Ectodermal cell (in vitro differentiated cells): Measurements from ENCODE around the gene SINHCAF.

Experiments
- H3K27ac ChIP-seq: 2 replicates; pipeline ENCODE4 v1.7.0; 2013; ENCODE audit warnings: mild to moderate bottlenecking, low read depth, low read length; ENCODE audit not compliant: insufficient read depth, poor library complexity, severe bottlenecking
- H3K27me3 ChIP-seq: 2 replicates; pipeline ENCODE4 v1.7.0; 2013; ENCODE audit warnings: mild to moderate bottlenecking, low read length; ENCODE audit not compliant: insufficient read depth, control insufficient read depth, poor library complexity, severe bottlenecking
- H3K36me3 ChIP-seq: one replicate; pipeline ENCODE4 v1.7.0; 2013; ENCODE audit warnings: low read length; ENCODE audit not compliant: control insufficient read depth, insufficient read depth
- H3K4me1 ChIP-seq: one replicate; pipeline ENCODE4 v1.7.0; 2013; ENCODE audit warnings: low read length; ENCODE audit not compliant: control insufficient read depth, insufficient read depth
- H3K4me3 ChIP-seq: 2 replicates; pipeline ENCODE4 v1.7.0; 2013; ENCODE audit warnings: low read depth, low read length, control low read depth; ENCODE audit not compliant: insufficient read depth
- H3K9me3 ChIP-seq: 2 replicates; pipeline ENCODE4 v1.7.0; 2013; ENCODE audit warnings: mild to moderate bottlenecking, low read length, moderate library complexity; ENCODE audit not compliant: control insufficient read depth
- WGBS, 2 experiments: methylation state at CpG; one replicate each; pipeline ENCODE4 v1.1.7; 2013; ENCODE audit warnings: missing lambda C conversion rate in 2 of 2; 5-methylcytosine and 5-hydroxymethylcytosine counted together

The SINHCAF gene

GRCh38 chr12:31321186-31321896 lies 4.6 kb downstream of the SINHCAF start:
- H3K27ac ChIP-seq, result no peak overlapping the region
- H3K4me3 ChIP-seq, result no peak overlapping the region
- peaks cover 37% of the 10 kb centered on the region for H3K4me1 ChIP-seq
- 53 to 58% methylated on average over 3 to 4 of the region's 4 CpGs for WGBS, 2 experiments
- H3K9me3 ChIP-seq, result no peaks in the 10 kb centered on the region
- H3K27me3 ChIP-seq, result no peaks in the 10 kb centered on the region
- H3K36me3 ChIP-seq, result no peaks in the 10 kb centered on the region

GRCh38 chr12:31318657-31319269 lies 7.2 kb downstream of the SINHCAF start:
- Histone ChIP-seq H3K36me3 (no peaks in the 10 kb centered on the region), H3K27ac (no peak overlapping the region), H3K9me3 (no peaks in the 10 kb centered on the region), H3K4me1 (peaks cover 37% of the 10 kb centered on the region), H3K27me3 (no peaks in the 10 kb centered on the region), H3K4me3 (no peak overlapping the region)
- 76 to 86% methylated on average over 2 of the region's 2 CpGs for whole genome bisulfite sequencing, 2 experiments

GRCh38 chr12:31317471-31318395 lies 8.2 kb downstream of the SINHCAF start:
- peaks cover 37% of the 10 kb centered on the region for H3K4me1 ChIP-seq

GRCh38 chr12:31316891-31317290 lies 9.1 kb downstream of the SINHCAF start:
- 77 to 84% methylated on average over 1 to 3 of the region's 3 CpGs for WGBS, 2 experiments
- H3K36me3 ChIP-seq, result peaks cover 3% of the 10 kb centered on the region
- H3K27ac ChIP-seq, result no peak overlapping the region
- H3K4me1 ChIP-seq, result peaks cover 37% of the 10 kb centered on the region
- no peaks in the 10 kb centered on the region for H3K27me3 ChIP-seq
- no peaks in the 10 kb centered on the region for H3K9me3 ChIP-seq
- H3K4me3 ChIP-seq, result no peak overlapping the region

More at GRCh38 chr12:31317471-31318395, 8.2 kb downstream of the SINHCAF start:
- Histone ChIP-seq H3K9me3 (no peaks in the 10 kb centered on the region), H3K36me3 (no peaks in the 10 kb centered on the region), H3K27ac (peak overlapping the region; percentile 27), H3K27me3 (no peaks in the 10 kb centered on the region), H3K4me3 (no peak overlapping the region)
- WGBS, 2 experiments, result 41 to 44% methylated on average over 7 to 8 of the region's 8 CpGs

- Histone ChIP-seq H3K27me3 (no peaks in the 10 kb centered on the region), H3K9me3 (no peaks in the 10 kb centered on the region), H3K27ac (no peak overlapping the region), H3K36me3 (peaks cover 3% of the 10 kb centered on the region), H3K4me1 (peaks cover 33% of the 10 kb centered on the region), H3K4me3 (no peak overlapping the region)
- 90 to 92% methylated on average over 7 of the region's 7 CpGs for WGBS, 2 experiments
Observed at GRCh38 chr12:31315784-31316465, 10.0 kb downstream of the SINHCAF start.

- Histone ChIP-seq H3K27me3 (no peaks in the 10 kb centered on the region), H3K4me3 (no peak overlapping the region), H3K4me1 (peaks cover 26% of the 10 kb centered on the region), H3K27ac (no peak overlapping the region), H3K9me3 (no peaks in the 10 kb centered on the region), H3K36me3 (peaks cover 3% of the 10 kb centered on the region)
- WGBS, 2 experiments, result 95 to 98% methylated on average over 3 of the region's 3 CpGs
Observed at GRCh38 chr12:31315044-31315715, 10.8 kb downstream of the SINHCAF start.

- no peaks in the 10 kb centered on the region for H3K27me3 ChIP-seq
- H3K27ac ChIP-seq, result no peak overlapping the region
- 100% methylated on average over 1 of the region's 1 CpG; no CpG with 5 or more reads in 1 of the 2 experiments for WGBS, 2 experiments
- H3K9me3 ChIP-seq, result no peaks in the 10 kb centered on the region
- H3K36me3 ChIP-seq, result peaks cover 3% of the 10 kb centered on the region
- H3K4me3 ChIP-seq, result no peak overlapping the region
- peaks cover 15% of the 10 kb centered on the region for H3K4me1 ChIP-seq
Observed at GRCh38 chr12:31312431-31312830, 13.5 kb downstream of the SINHCAF start.

GRCh38 chr12:31311634-31312258 lies 14.2 kb downstream of the SINHCAF start:
- peaks cover 3% of the 10 kb centered on the region for H3K36me3 ChIP-seq

GRCh38 chr12:31310488-31310887 lies 15.5 kb downstream of the SINHCAF start:
- 91 to 94% methylated on average over 2 of the region's 2 CpGs for WGBS, 2 experiments
- Histone ChIP-seq H3K4me3 (no peak overlapping the region), H3K9me3 (no peaks in the 10 kb centered on the region), H3K36me3 (peaks cover 3% of the 10 kb centered on the region), H3K27ac (no peak overlapping the region), H3K27me3 (no peaks in the 10 kb centered on the region), H3K4me1 (peaks cover 17% of the 10 kb centered on the region)

More at GRCh38 chr12:31311634-31312258, 14.2 kb downstream of the SINHCAF start:
- H3K9me3 ChIP-seq, result no peaks in the 10 kb centered on the region
- H3K27ac ChIP-seq, result no peak overlapping the region
- peaks cover 17% of the 10 kb centered on the region for H3K4me1 ChIP-seq
- 89 to 94% methylated on average over 2 of the region's 2 CpGs for WGBS, 2 experiments
- no peaks in the 10 kb centered on the region for H3K27me3 ChIP-seq
- no peak overlapping the region for H3K4me3 ChIP-seq
